Fibroblast of upper back skin (primary cell): ENCODE measurements around the gene SNTN.
"Not testable (repeated sequence)": the region's sequence is repeated elsewhere in the genome, so short reads cannot be mapped to it uniquely, and the experiment has no call there.

ENCODE experiments used
- DNase-seq: peaks from one replicate; pipeline ENCODE4 v3.0.0-alpha.2; 2013

Gene SNTN

GRCh38 chr3:63652066-63652725, at the start of gene SNTN:
Gene SNTN, plus strand, starts transcription at chr3:63652675. Its CDS starts 13 bp downstream, at chr3:63652688.
- no peak for DNase-seq

DNA sequence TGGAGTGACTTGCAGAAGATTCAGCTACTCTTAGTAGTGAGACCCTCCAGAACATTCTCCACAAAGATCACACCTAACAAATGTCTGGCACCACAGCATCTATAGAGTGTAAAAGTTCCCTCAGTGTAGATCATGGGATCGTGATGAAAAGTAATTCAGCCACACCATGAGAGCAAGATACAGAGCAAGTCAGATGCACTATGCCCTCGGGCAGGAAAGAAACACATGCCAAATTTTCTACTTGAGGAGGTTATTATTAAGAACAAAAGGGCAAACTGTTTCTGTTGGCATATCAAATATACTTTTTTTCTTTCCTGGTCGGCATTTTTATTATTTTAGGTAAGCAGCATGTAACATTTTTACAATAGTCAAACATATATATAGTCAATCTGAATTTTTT, 44.8 kb upstream of the SNTN start:
- no peak for DNase-seq

DNA sequence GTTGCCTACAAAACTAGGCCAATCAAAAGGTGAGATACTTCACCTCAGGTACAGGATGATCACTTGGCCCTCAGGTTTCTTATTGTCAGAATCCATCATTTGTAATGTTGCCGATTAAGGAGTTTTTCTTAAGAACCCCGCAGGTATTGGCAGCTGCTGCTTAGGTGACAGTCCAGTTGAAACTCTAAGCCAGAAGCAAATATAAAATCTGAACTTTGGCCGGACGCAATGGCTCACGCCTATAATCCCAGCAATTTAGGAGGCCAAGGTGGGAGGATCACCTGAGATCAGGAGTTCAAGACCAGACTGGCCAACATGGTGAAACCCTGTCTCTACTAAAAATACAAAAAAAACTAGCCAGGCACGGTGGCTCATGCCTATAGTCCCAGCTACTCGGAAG, 43.1 kb upstream of the SNTN start:
- DNase-seq: no peak

DNA sequence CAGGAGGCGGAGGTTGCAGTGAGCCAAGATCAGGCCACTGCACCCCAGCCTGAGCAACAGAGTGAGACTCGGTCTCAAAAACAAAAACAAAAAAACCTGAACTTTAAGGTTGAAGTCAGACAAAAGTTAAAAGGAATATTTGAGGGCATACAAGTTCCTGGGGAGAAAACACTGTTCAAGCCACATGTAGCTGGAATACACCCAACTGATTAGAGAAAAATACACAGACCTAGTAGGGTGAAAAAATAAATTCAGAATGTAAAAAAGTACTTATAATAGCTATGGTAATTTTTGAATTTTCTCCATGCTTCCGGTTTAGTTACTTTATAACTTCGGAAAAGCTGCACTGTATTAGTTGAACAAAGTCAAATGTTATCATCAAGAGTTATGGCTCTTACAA, 42.6 kb upstream of the SNTN start:
- DNase-seq: no peak

GRCh38 chr3:63611382-63611781, 41.1 kb upstream of the SNTN start:
- peak; percentile 22 for DNase-seq

- DNase-seq: peak; percentile 76
These were observed 38.9 kb upstream of the SNTN start for GRCh38 chr3:63613561-63613960.

GRCh38 chr3:63617391-63617790, 35.1 kb upstream of the SNTN start:
- DNase-seq: no peak

GRCh38 chr3:63624941-63625560, 27.4 kb upstream of the SNTN start:
- peak; percentile 98 for DNase-seq

- no peak for DNase-seq
These were observed 20.8 kb upstream of the SNTN start for GRCh38 chr3:63631670-63632069.

DNA sequence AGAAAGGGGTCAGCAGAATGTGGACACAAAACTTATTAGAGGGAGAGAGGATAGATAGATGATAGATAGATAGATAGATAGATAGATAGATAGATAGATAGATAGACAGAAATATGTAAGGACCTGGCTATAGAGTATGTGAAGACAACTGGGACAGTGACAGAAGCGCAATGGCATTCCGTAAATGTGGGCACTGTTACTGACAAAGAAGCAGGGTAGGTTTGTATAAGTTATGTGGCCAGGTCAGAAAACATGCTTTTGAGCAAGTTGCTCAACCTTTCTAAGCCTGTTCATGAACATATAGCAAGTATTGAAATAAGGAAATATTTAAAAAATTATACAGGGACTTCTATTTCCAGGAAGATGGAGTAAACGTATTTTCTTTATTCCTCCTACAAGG, 17.3 kb upstream of the SNTN start:
- DNase-seq: no peak

DNA sequence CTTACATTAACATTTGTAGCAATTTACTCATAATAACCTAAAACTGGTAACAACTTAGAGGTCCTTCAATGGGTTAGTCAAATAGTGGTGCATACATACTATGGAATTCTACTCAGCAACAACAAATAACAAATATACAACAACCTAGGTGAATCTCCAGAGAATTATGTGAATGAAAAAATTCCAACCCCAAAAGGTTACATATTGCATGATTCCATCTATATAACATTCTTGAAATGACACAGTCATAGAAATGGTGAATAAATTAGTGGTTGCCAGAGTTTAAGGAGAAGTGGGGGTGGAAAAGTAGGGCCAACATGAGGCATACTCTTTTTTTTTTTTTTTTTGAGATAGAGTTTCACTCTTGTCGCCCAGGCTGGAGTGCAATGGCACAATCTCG, 12.7 kb upstream of the SNTN start:
- DNase-seq: peak; percentile 68

DNA sequence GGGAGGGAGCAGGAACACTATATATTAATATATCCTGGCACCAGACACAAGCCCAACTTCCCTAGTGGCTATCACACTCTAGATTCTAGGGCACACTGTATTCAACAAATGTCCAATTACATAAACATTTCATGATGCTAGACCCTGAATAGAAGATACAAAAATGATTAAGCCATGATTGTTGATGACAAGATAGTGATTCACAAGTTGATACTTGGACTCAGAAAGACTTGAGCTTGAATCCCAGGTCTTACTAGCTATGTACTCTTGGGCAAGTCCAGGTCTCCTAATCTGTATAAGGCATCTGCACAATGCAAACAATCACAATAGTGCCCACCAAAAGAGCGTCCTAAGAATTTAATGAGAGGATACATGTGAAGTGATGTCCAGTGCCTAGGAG, 10.0 kb upstream of the SNTN start:
- DNase-seq: no peak

- no peak for DNase-seq
These were observed 8.2 kb upstream of the SNTN start for GRCh38 chr3:63644212-63644797.

DNA sequence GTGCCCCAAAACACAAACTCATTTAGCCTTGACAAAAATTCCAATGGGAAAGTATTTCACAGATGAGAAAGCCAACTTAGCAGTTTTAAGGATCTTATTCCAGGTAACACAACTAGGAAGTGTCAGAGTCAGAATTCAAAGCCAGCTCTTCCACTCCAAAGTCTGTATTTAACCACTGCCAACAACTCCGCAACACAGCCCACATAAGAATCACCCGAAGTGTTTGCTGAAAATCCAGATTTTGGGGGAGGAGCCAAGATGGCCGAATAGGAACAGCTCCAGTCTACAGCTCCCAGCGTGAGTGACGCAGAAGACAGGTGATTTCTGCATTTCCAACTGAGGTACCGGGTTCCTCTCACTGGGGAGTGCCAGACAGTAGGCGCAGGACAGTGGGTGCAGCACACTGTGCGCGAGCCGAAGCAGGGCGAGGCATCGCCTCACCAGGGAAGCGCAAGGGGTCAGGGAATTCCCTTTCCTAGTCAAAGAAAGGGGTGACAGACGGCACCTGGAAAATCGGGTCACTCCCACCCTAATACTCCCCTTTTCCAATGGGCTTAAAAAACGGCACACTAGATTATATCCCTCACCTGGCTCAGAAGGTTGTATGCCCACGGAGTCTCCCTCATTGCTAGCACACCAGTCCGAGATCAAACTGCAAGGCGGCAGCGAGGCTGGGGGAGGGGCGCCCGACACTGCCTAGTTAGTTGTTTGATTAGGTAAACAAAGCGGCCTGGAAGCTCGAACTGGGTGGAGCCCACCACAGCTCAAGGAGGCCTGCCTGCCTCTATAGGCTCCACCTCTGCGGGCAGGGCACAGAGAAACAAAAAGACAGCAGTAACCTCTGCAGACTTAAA, 7.3 kb upstream of the SNTN start:
- DNase-seq: not testable (repeated sequence)

DNA sequence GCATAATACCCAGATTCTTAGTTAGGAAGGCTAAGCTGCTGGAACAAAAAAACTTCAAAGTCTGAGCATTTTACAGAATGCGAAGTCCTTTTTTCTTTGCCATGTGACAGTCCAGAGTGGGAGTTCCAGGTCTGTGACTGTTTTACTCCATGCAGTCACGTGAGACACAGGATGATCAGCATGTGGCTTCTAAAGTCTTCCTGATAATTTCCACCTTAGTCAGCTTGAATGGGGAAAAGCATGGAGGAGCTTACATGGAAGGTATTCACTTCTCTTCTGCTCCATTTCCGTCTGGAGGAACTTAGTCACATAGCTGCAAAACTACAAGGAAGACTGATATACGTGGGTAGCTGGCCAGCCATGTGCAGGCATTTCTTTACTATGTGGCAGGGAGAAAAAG, 1.7 kb downstream of the SNTN start:
- peak; percentile 53 for DNase-seq

DNA sequence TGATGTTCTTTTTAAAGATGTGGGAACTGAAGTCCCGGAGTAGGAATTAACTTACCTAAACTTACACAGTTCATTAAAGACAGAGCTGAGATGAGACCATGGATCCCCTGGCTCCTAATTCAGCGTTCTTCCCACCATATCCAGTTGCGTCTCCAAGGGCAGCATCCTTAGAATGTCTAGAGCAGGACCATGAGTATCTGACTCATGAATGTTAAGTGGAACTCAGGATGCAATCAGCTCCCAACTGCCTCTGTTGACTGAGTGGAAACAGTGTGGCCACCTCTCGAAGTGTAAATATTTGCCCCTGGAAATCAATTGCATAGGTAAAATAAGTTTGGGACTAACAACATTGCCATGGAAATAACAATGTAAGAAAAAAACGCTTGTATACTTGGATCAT, 2.5 kb downstream of the SNTN start:
- DNase-seq: peak; percentile 38

- peak; percentile 98 for DNase-seq
These were observed 3.0 kb downstream of the SNTN start for GRCh38 chr3:63655519-63655918.

DNA sequence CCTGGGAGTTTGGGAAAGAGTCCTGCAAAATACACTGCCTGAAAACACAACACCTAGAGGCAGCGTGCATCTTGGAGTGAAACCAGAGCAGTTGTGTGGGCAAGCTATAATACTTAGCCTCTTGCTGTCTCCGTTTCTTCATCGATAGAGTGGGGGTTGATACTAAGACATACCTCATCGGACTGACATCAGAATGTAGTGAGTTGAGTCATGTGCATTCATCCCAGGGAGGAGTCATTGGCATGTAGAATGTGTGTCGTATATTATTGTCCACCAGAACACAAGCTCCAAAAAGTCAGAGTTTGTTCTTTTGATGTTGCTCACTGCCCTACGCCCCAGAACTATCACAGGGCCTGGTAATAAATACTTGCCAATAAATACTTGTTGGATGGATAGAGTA, 4.3 kb downstream of the SNTN start:
- peak; percentile 92 for DNase-seq

GRCh38 chr3:63661242-63661641, 8.8 kb downstream of the SNTN start:
- DNase-seq: peak; percentile 39

DNA sequence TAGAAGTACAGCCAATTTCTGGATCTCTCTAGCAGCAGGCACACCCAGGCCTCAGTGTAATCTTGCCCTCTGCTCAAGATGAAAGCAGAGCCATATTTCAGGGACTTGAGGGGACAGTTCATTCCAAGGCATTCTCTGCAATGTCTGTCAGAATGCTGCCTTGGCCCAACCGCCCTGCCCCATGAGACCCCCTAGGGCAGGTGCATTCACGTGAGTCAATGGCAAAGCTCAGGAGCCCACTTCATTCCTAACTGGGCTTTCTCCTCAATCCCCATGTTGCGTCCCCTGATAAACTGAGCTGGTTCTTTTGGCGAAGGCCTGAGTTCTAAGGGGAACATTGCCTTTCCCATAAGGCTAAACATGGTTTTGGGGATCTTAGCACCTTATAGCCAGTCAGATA, 9.5 kb downstream of the SNTN start:
- DNase-seq: no peak

DNA sequence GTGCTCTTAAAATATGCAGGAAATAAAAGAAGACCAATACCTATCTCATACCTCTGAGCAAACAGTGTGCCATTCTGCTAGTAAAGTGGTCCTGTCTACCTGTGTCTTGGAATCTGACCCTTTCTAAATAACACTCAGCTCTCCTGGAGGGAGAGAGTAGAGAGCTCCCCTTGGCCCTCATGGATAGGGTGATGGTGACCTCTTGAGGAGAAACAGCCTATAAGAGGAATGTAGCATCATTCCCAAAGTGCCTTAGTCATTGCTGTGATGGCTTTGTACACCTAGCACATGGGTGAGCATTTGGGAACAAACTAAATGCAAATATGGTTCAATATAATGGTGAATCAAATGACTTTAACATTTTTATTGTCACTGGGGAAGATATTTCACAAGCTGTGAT, 10.0 kb downstream of the SNTN start:
- DNase-seq: peak; percentile 47

DNA sequence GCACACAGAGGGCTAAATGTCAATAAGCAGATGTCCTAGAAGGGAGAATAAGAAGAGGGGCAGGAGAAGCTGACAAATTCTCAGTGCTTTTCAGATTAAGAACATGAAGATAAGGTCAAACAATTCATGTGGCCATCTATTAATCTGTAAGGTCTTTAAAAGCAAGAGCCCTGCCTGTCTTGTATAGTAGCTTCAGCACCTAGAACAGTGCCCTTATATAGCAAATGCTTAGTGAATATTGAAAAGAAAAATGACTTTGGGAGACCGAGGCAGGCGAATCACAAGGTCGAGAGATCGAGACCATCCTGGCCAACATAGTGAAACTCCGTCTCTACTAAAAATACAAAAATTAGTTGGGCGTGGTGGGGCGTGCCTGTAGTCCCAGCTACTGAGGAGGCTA, 18.1 kb downstream of the SNTN start:
- DNase-seq: no peak

DNA sequence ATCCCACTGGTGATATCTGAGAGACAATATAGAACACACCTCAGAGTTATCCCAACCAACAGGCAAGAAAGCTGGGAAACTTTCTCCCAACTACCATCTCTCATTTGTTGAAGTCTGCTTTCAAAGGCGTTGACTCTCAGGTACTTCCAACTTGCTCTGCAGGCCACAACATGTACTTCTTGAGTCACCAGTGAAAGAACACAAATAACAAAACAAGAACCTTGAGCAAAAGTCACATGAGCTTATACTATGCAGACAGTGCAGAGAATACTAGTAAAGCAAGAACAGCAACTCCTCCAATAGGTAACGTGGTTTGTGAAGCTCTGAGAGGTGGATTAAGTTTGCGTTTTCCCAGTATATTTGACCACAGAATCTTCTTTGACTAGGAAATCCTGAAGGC, 20.6 kb downstream of the SNTN start:
- DNase-seq: no peak

GRCh38 chr3:63674586-63674985, 22.1 kb downstream of the SNTN start:
- no peak for DNase-seq
